GM23338 (cell line): ENCODE measurements around the gene SBF2. TPM values are rescaled to one million over a fixed set of nuclear protein-coding genes. Genes with fewer than 3 reads are reported as not detected.
A peak's percentile ranks its signal among the peaks of the same experiment; 100 is the strongest.
"Not testable (repeated sequence)": the region's sequence is repeated elsewhere in the genome, so short reads cannot be mapped to it uniquely, and the experiment has no call there.

Experiments used
- ATAC-seq: fragments of 200-7000 bp; cut with Tn5 transposase; 3 replicates; pipeline ENCODE4 v1.9.1; 2020
- DNase-seq: peaks from one replicate; pipeline ENCODE4 v3.0.0-alpha.2; 2015; ENCODE audit warnings: low spot score
- H2AFZ ChIP-seq: fragments of 200-600 bp; sonication (generic); 2 replicates; pipeline ENCODE4 v1.8.0; 2016; ENCODE audit warnings: antibody characterized with exemption, mild to moderate bottlenecking, moderate library complexity
- H3F3A ChIP-seq: fragments of 200-600 bp; sonication (generic); replicated peaks from 2 replicates; pipeline ENCODE4 v1.8.0; 2017; ENCODE audit warnings: antibody characterized with exemption, mixed run types, low read depth
- H3K27ac ChIP-seq: fragments of 200-600 bp; sonication (generic); 2 replicates; pipeline ENCODE4 v1.6.1; 2016; ENCODE audit warnings: low read depth
- H3K27me3 ChIP-seq: fragments of 200-600 bp; sonication (generic); 2 replicates; pipeline ENCODE4 v1.8.0; 2016; ENCODE audit warnings: mild to moderate bottlenecking, mixed run types, moderate library complexity; ENCODE audit not compliant: insufficient read depth
- H3K36me3 ChIP-seq: fragments of 200-600 bp; sonication (generic); 2 replicates; pipeline ENCODE4 v1.8.0; 2016; ENCODE audit warnings: mild to moderate bottlenecking; ENCODE audit not compliant: insufficient read depth
- H3K4me1 ChIP-seq: fragments of 200-600 bp; sonication (generic); 2 replicates; pipeline ENCODE4 v1.8.0; 2016; ENCODE audit warnings: mild to moderate bottlenecking, moderate library complexity; ENCODE audit not compliant: insufficient read depth
- H3K4me2 ChIP-seq: fragments of 200-600 bp; sonication (generic); 2 replicates; pipeline ENCODE4 v1.7.1; 2017; ENCODE audit warnings: mixed run types
- H3K4me3 ChIP-seq: fragments of 200-600 bp; sonication (generic); 2 replicates; pipeline ENCODE4 v1.6.1; 2016; ENCODE audit warnings: mixed run types
- H3K79me2 ChIP-seq: fragments of 200-600 bp; sonication (generic); replicated peaks from 2 replicates; pipeline ENCODE4 v1.8.0; 2017; ENCODE audit warnings: mild to moderate bottlenecking; ENCODE audit not compliant: insufficient read depth
- H3K9me2 ChIP-seq: fragments of 200-600 bp; sonication (generic); 2 replicates; pipeline ENCODE4 v1.8.0; 2017; ENCODE audit not compliant: insufficient read depth
- H4K20me1 ChIP-seq: fragments of 200-600 bp; sonication (generic); replicated peaks from 2 replicates; pipeline ENCODE4 v1.8.0; 2017; ENCODE audit warnings: mild to moderate bottlenecking; ENCODE audit not compliant: insufficient read depth
- H3K27ac Mint-ChIP-seq: 2 replicates; pipeline ENCODE4 v1.8.0; 2020; ENCODE audit warnings: inconsistent platforms, mild to moderate bottlenecking, moderate library complexity, mixed read lengths
- H3K27me3 Mint-ChIP-seq: 3 replicates; pipeline ENCODE4 v1.8.0; 2022; ENCODE audit warnings: low read depth, mild to moderate bottlenecking, moderate library complexity, mixed read lengths, inconsistent platforms; ENCODE audit not compliant: insufficient read depth, poor library complexity
- H3K36me3 Mint-ChIP-seq: 3 replicates; pipeline ENCODE4 v1.8.0; 2021; ENCODE audit warnings: low read depth, mild to moderate bottlenecking, inconsistent platforms, moderate library complexity, mixed read lengths
- H3K4me1 Mint-ChIP-seq: 3 replicates; pipeline ENCODE4 v1.8.0; 2020; ENCODE audit warnings: mild to moderate bottlenecking, inconsistent platforms, mixed read lengths
- H3K4me3 Mint-ChIP-seq: 3 replicates; pipeline ENCODE4 v1.8.0; 2021; ENCODE audit warnings: moderate library complexity, mild to moderate bottlenecking, inconsistent platforms, mixed read lengths
- H3K9me3 Mint-ChIP-seq: 3 replicates; pipeline ENCODE4 v1.8.0; 2020; ENCODE audit warnings: moderate library complexity, mild to moderate bottlenecking, inconsistent platforms, mixed read lengths
- CREB1 ChIP-seq: fragments of 250-450 bp; sonication (Bioruptor Pico); IDR thresholded peaks from 2 replicates; pipeline ENCODE4 v1.5.0; 2020; ENCODE audit warnings: low read depth, mild to moderate bottlenecking, moderate library complexity
- EZH2phosphoT487 ChIP-seq: fragments of 200-600 bp; sonication (generic); IDR thresholded peaks from one replicate; pipeline ENCODE4 v1.8.1; 2018; ENCODE audit warnings: antibody characterized with exemption; ENCODE audit not compliant: unreplicated experiment
- JUNB ChIP-seq: IDR thresholded peaks from one replicate; pipeline ENCODE4 v1.6.1; 2016; ENCODE audit warnings: antibody characterized with exemption; ENCODE audit not compliant: unreplicated experiment
- POLR2AphosphoS5 ChIP-seq: IDR thresholded peaks from 2 replicates; pipeline ENCODE4 v1.6.1; 2016; ENCODE audit warnings: antibody characterized with exemption, low read depth
- STAT1 ChIP-seq: IDR thresholded peaks from one replicate; pipeline ENCODE4 v1.6.1; 2016; ENCODE audit warnings: antibody characterized with exemption; ENCODE audit not compliant: unreplicated experiment
- ZNF114 ChIP-seq: fragments of 250-450 bp; sonication (Bioruptor Pico); IDR thresholded peaks from 2 replicates; pipeline ENCODE4 v1.5.0; 2020; ENCODE audit warnings: mild to moderate bottlenecking, moderate library complexity
- ZNF331 ChIP-seq: fragments of 250-450 bp; sonication (Bioruptor Pico); IDR thresholded peaks from 2 replicates; pipeline ENCODE4 v1.5.0; 2020; ENCODE audit warnings: low read depth, mild to moderate bottlenecking, moderate library complexity
- polyA plus RNA-seq: library from polyadenylated mRNA; unstranded; fragments of >200 nt; fragmentation: Nextera tagmentation; extraction: Ambion mirVana; gene quantifications from 2 replicates; pipeline ENCODE4 v1.2.1, GENCODE V29; 2016
- total RNA-seq: library from RNA; depleted of rRNA; stranded (reverse); fragments of >200 nt; shearing (Covaris generic); gene quantifications from 2 replicates; pipeline ENCODE4 v1.2.3, GENCODE V29; 2014
- TF ChIP-seq, protein P1 (sequence below): IDR thresholded peaks from one replicate; pipeline ENCODE4 v1.6.1; 2018; ENCODE audit warnings: antibody characterized with exemption; ENCODE audit not compliant: unreplicated experiment

Gene SBF2
- total and polyA plus RNA-seq, 2 experiments from 2014 or later, result 25.6 to 53.5 TPM

DNA sequence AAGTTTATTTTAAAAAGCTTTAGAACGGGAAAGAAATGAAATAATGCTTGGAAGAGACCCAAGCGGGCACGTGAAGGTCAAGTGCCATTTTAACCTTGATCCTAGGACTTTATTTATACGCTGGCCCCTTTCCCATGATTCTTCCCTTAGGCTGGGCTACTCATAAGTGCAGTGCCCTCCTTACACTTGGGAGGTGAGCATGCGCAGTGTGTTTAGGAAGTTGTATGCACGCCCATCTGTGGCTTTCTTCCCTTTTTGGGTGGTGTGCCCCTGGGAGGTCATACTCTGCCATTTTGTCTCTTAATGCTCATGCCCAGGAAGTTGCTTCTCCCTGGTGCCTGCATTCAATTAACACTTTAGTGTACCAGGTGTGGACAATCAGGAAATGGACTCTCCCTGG, 390.4 kb downstream of the SBF2 start (continued):
- TF ChIP-seq, protein P1, sequence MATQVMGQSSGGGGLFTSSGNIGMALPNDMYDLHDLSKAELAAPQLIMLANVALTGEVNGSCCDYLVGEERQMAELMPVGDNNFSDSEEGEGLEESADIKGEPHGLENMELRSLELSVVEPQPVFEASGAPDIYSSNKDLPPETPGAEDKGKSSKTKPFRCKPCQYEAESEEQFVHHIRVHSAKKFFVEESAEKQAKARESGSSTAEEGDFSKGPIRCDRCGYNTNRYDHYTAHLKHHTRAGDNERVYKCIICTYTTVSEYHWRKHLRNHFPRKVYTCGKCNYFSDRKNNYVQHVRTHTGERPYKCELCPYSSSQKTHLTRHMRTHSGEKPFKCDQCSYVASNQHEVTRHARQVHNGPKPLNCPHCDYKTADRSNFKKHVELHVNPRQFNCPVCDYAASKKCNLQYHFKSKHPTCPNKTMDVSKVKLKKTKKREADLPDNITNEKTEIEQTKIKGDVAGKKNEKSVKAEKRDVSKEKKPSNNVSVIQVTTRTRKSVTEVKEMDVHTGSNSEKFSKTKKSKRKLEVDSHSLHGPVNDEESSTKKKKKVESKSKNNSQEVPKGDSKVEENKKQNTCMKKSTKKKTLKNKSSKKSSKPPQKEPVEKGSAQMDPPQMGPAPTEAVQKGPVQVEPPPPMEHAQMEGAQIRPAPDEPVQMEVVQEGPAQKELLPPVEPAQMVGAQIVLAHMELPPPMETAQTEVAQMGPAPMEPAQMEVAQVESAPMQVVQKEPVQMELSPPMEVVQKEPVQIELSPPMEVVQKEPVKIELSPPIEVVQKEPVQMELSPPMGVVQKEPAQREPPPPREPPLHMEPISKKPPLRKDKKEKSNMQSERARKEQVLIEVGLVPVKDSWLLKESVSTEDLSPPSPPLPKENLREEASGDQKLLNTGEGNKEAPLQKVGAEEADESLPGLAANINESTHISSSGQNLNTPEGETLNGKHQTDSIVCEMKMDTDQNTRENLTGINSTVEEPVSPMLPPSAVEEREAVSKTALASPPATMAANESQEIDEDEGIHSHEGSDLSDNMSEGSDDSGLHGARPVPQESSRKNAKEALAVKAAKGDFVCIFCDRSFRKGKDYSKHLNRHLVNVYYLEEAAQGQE, result no peak
- TF ChIP-seq EZH2phosphoT487 (no peak), ZNF114 (CRISPR knock-in tag) (no peak), CREB1 (CRISPR knock-in tag) (no peak), ZNF331 (CRISPR knock-in tag) (no peak), STAT1 (no peak)

DNA sequence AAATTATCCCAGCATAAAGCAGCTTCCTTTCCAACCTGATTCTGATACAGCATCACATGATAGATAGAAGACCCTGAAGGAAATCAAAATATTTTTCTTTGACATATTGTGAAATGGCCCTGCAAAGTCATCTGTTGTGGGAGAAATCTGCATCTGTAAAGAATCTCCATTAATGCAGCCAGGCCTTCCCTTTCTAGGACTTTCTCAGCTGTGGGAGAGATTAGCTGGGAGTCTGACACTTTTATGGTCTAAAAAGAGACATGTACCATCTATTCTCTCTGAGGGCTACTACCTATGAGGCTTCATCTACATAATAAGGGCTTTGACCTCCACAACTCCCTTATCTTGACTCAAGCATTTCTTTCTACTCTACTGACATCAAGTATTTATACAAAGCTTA, 392.1 kb downstream of the SBF2 start:
- Mint-ChIP-seq H3K27ac (peak overlapping the region; percentile 91), H3K27me3 (peaks cover 2% of the 10 kb centered on the region), H3K9me3 (no peaks in the 10 kb centered on the region), H3K4me3 (no peak overlapping the region), H3K36me3 (no peaks in the 10 kb centered on the region; the same call in 2 of the 3 replicates), H3K4me1 (peaks cover 45% of the 10 kb centered on the region)
- Histone ChIP-seq H3K4me1 (peaks cover 22% of the 10 kb centered on the region), H3K79me2 (no peaks in the 10 kb centered on the region), H3K9me2 (no peaks in the 10 kb centered on the region), H3K36me3 (no peaks in the 10 kb centered on the region), H4K20me1 (no peaks in the 10 kb centered on the region), H3F3A (no peaks in the 10 kb centered on the region), H3K4me2 (peak overlapping the region; percentile 34; the same call in 1 of the 2 replicates), H3K27me3 (no peaks in the 10 kb centered on the region), H2AFZ (no peak overlapping the region), H3K4me3 (no peak overlapping the region), H3K27ac (peak overlapping the region; percentile 64)
- no peak for TF ChIP-seq POLR2AphosphoS5
- no peak for TF ChIP-seq JUNB
- TF ChIP-seq STAT1, result no peak
- ATAC-seq, result no peak
- no peak for DNase-seq

DNA sequence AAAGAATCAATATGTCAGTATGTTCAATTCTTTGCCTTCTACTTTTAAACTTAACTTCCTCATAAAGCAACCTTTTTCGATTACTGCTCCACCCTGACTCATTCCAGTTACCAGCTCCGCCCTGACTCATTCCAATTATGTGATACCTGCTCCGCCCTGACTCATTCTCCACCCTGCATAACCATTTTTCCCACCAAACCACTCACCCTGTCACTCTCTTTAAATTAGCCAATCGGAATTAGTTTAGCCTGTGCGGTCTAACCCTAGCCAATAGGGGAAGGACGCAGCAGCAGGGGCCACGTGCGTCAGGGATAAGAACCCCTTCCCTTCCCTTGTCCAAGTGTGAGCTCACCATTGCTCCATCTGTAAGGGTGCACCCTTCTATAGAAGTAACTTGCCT, 393.8 kb downstream of the SBF2 start:
- not testable (repeated sequence) for H3K36me3 Mint-ChIP-seq, H2AFZ ChIP-seq, H3K4me3 Mint-ChIP-seq, H4K20me1 ChIP-seq, H3K4me2 ChIP-seq, H3K9me3 Mint-ChIP-seq, H3F3A ChIP-seq, H3K36me3 ChIP-seq, DNase-seq, H3K27me3 ChIP-seq, H3K9me2 ChIP-seq, ATAC-seq, H3K4me3 ChIP-seq, H3K27ac ChIP-seq, H3K27me3 Mint-ChIP-seq, H3K79me2 ChIP-seq
- H3K4me1 Mint-ChIP-seq, result peaks cover 29% of the 10 kb centered on the region
- H3K4me1 ChIP-seq, result peaks cover 13% of the 10 kb centered on the region
- H3K27ac Mint-ChIP-seq, result peak overlapping the region; percentile 14; the same call in 1 of the 2 replicates
